Subcutaneous adipose tissue (tissue), 4 donors: ENCODE results near the gene NUDT7. TPM values are rescaled to one million over a fixed set of nuclear protein-coding genes. Genes with fewer than 3 reads are reported as not detected.

Experiments used
- total RNA-seq, 4 donors: library from RNA; depleted of rRNA; stranded (reverse); fragments of >200 nt; gene quantifications; one replicate each; pipeline ENCODE4 v1.1.0, GENCODE V29; 2016
- TF ChIP-seq, protein P1 (sequence below): fragments of 450-650 bp; IDR thresholded peaks from one replicate; pipeline ENCODE4 v1.5.1; 2016; ENCODE audit warnings: low read depth, mild to moderate bottlenecking, control low read depth, antibody characterized with exemption, moderate library complexity

Gene NUDT7
- total RNA-seq, 4 donors from 2014 or later: 14.3 to 43.0 (median 17.5) TPM

DNA sequence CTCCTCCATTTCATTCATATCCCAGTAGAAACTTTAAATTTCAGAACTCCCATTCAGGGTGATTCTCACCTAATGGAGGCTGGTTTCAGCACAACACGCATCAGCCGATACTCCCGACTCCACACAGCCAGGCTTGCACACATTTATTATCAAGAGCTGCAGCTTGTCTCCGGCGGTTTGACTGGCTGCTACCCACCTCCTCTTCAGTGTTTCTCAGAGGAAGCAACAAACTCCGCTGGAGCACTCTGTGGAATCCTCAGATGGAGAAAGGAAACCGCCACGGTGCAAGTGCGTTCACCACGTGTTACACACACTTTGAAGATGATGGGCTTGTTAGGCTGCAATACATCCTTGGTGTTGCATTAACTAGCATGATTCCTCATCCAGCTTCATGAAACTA, 39.7 kb upstream of the NUDT7 start:
- TF ChIP-seq, protein P1, sequence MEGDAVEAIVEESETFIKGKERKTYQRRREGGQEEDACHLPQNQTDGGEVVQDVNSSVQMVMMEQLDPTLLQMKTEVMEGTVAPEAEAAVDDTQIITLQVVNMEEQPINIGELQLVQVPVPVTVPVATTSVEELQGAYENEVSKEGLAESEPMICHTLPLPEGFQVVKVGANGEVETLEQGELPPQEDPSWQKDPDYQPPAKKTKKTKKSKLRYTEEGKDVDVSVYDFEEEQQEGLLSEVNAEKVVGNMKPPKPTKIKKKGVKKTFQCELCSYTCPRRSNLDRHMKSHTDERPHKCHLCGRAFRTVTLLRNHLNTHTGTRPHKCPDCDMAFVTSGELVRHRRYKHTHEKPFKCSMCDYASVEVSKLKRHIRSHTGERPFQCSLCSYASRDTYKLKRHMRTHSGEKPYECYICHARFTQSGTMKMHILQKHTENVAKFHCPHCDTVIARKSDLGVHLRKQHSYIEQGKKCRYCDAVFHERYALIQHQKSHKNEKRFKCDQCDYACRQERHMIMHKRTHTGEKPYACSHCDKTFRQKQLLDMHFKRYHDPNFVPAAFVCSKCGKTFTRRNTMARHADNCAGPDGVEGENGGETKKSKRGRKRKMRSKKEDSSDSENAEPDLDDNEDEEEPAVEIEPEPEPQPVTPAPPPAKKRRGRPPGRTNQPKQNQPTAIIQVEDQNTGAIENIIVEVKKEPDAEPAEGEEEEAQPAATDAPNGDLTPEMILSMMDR: no peak

- TF ChIP-seq, protein P1: no peak
Observed at GRCh38 chr16:77683397-77684180, 38.7 kb upstream of the NUDT7 start.

DNA sequence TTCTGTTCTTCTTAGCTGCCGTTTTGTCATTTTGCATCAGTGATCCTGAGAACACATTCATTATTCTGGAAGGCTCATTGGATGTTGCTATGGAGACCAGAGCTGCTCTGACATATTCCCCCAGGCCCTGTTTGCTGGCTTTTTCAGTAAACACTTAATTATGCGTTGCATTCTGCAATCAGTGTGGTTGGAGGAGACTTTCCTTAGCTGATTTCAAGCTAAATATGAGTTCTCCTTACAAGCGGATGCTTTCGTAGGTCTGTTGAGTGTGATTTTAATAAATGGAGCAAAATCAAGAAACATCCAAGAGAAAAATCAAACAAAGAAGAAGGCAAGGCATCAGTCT, 38.2 kb upstream of the NUDT7 start:
- TF ChIP-seq, protein P1: no peak

- TF ChIP-seq, protein P1: no peak
Observed at GRCh38 chr16:77686385-77686784, 35.9 kb upstream of the NUDT7 start.

DNA sequence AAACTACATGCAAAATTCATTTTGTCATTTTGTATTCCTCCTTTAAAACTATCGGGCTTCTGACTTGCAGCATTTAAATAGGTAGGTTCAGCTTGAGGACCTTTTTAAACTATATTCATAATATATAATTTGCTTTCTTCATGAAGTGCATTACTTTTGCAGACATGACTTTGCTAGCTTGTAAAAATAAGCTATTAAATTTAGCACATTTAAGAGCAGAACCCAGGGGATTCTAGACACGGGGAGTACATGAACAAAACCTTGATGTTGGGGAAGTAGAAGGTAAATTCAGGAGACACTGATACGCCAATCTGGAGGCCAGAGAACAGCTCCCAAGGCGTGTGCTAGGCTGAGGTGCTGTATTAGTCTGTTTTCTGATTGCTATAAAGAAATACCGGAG, 32.3 kb upstream of the NUDT7 start:
- TF ChIP-seq, protein P1: no peak

DNA sequence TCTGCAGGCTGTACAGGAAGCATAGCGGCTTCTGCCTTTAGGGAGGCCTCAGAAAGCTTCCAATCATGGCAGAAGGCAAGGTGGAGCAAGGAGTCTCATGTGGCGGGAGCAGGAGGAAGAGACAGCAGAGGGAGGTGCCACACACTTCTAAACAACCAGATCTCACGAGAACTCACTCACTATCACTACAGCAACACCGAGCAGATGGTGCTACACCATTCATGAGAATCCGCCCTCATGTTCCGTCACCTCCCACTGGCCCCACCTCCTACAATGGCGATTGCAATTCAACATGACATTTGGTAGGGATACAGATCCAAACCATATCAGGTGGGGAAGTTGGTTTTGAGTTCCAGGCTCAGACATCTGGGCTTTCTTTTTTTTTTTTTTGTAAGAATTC, 31.9 kb upstream of the NUDT7 start:
- TF ChIP-seq, protein P1: no peak

- TF ChIP-seq, protein P1: no peak
Observed at GRCh38 chr16:77692612-77693011, 29.7 kb upstream of the NUDT7 start.
